Vagina (tissue), 2 donors: ENCODE results near the gene ZGPAT.

Experiments
- CTCF ChIP-seq, 3 experiments: fragments of 450-650 bp in 2 of 3; fragments of 200-600 bp in 1 of 3; sonication (generic) in 1 of 3; IDR thresholded peaks; one replicate each; pipeline ENCODE4 v1.5.1; 2017 to 2019; ENCODE audit warnings: antibody characterized with exemption in 3 of 3, mild to moderate bottlenecking in 2 of 3, moderate library complexity in 2 of 3
- POLR2A ChIP-seq, 2 donors: fragments of 450-650 bp; IDR thresholded peaks; one replicate each; pipeline ENCODE4 v1.6.1; 2017; ENCODE audit warnings: antibody characterized with exemption in 2 of 2, mild to moderate bottlenecking in 2 of 2, moderate library complexity in 2 of 2

GRCh38 chr20:63680427-63680826 lies 27.4 kb upstream of the ZGPAT start:
- TF ChIP-seq CTCF (IDR thresholded peaks at IDR 0.05) (no peak), POLR2A (IDR thresholded peaks at IDR 0.05) (no peak)
